CD8-positive, alpha-beta memory T cell (primary cell): ENCODE measurements around the gene SEC14L5. TPM values are rescaled to one million over a fixed set of nuclear protein-coding genes. Genes with fewer than 3 reads are reported as not detected.
"Not testable (repeated sequence)": the region's sequence is repeated elsewhere in the genome, so short reads cannot be mapped to it uniquely, and the experiment has no call there.

Source experiments
- CTCF ChIA-PET: fragments of 350-600 bp; sonication (Branson Sonifier 250); formaldehyde crosslinking; loops from one replicate; lab custom pipeline; 2021; ENCODE audit warnings: antibody characterized with exemption; lab: Charles Lee
- POLR2A ChIA-PET: fragments of 350-600 bp; sonication (Branson Sonifier 250); formaldehyde crosslinking; loops from one replicate; lab custom pipeline; 2021; ENCODE audit warnings: antibody characterized with exemption; lab: Charles Lee
- DNase-seq, 5 donors: peaks; one replicate each; pipeline versions ENCODE4 v3.0.0 to v3.0.0-alpha.2; 2020 to 2022; ENCODE audit warnings: mixed read lengths in 1 of 5
- H3K27ac ChIP-seq: one replicate; pipeline ENCODE4 v1.7.0; 2013; ENCODE audit warnings: low read depth, mild to moderate bottlenecking, low read length, moderate library complexity
- H3K27me3 ChIP-seq: 2 replicates; pipeline ENCODE4 v1.7.0; 2013; ENCODE audit warnings: low read length, mild to moderate bottlenecking; ENCODE audit not compliant: insufficient read depth, poor library complexity, severe bottlenecking
- H3K36me3 ChIP-seq: 2 replicates; pipeline ENCODE4 v1.7.0; 2013; ENCODE audit warnings: mild to moderate bottlenecking, low read length, moderate library complexity; ENCODE audit not compliant: insufficient read depth
- H3K4me1 ChIP-seq: 2 replicates; pipeline ENCODE4 v1.7.0; 2013; ENCODE audit warnings: mild to moderate bottlenecking, low read length, moderate library complexity; ENCODE audit not compliant: insufficient read depth
- H3K4me3 ChIP-seq: 2 replicates; pipeline ENCODE4 v1.7.0; 2013; ENCODE audit warnings: mild to moderate bottlenecking, low read length
- H3K9me3 ChIP-seq: 2 replicates; pipeline ENCODE4 v1.7.0; 2013; ENCODE audit warnings: mild to moderate bottlenecking, low read length
- H3K27ac Mint-ChIP-seq, 8 donors: one replicate each; pipeline ENCODE4 v1.8.0; 2020 to 2021; ENCODE audit warnings: mixed read lengths in 8 of 8, mild to moderate bottlenecking in 6 of 8, inconsistent platforms in 3 of 8, moderate library complexity in 3 of 8
- H3K27me3 Mint-ChIP-seq, 2 donors: one replicate each; pipeline ENCODE4 v1.8.0; 2020 to 2021; ENCODE audit warnings: mixed read lengths in 2 of 2, mild to moderate bottlenecking in 1 of 2, moderate library complexity in 1 of 2
- H3K36me3 Mint-ChIP-seq, 3 donors: one replicate each; pipeline ENCODE4 v1.8.0; 2020 to 2021; ENCODE audit warnings: mixed read lengths in 3 of 3, inconsistent platforms in 1 of 3, mild to moderate bottlenecking in 1 of 3
- H3K4me1 Mint-ChIP-seq, 3 donors: one replicate each; pipeline ENCODE4 v1.8.0; 2020 to 2021; ENCODE audit warnings: mixed read lengths in 3 of 3, inconsistent platforms in 1 of 3, mild to moderate bottlenecking in 1 of 3
- H3K4me3 Mint-ChIP-seq, 7 donors: one replicate each; pipeline ENCODE4 v1.8.0; 2020 to 2021; ENCODE audit warnings: mixed read lengths in 7 of 7, mild to moderate bottlenecking in 6 of 7, moderate library complexity in 4 of 7, inconsistent platforms in 2 of 7
- H3K9me3 Mint-ChIP-seq, 5 donors: one replicate each; pipeline ENCODE4 v1.8.0; 2020 to 2022; ENCODE audit warnings: mixed read lengths in 5 of 5, mild to moderate bottlenecking in 3 of 5, moderate library complexity in 2 of 5, inconsistent platforms in 1 of 5
- polyA plus RNA-seq: library from polyadenylated mRNA; unstranded; fragments of 300-500 nt; fragmentation: Illumina TruSeq; gene quantifications from one replicate; pipeline ENCODE4 v1.2.3, GENCODE V29; 2021
- total RNA-seq, 2 experiments: library from RNA; stranded (reverse); gene quantifications; one replicate each; pipeline ENCODE4 v1.2.3, GENCODE V29; 2021

Gene SEC14L5
- total and polyA plus RNA-seq, 3 experiments from 2014 or later: not detected

DNA sequence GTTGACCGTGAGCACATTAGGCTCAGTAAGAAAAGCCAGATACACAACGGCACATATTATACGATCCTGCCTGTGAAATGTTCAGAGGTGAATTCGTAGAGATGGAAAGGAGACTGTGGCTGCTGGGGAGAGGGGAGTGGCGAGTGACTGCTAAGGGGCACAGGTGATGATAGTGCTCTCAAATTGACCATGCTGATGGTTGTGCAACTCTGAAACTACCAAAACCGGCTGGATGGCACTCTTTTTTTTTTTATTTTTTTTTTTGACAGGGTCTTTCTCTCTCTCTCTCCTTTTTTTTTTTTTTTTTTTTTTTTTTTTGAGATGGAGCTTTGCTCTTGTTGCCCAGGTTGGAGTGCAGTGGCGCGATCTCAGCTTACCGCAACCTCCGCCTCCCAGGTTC, 8.1 kb upstream of the SEC14L5 start:
- Mint-ChIP-seq H3K9me3 (no peaks in the 10 kb centered on the region), H3K4me1 (no peaks in the 10 kb centered on the region), H3K27me3 (peaks cover 15 to 47% of the 10 kb centered on the region in 2 donors), H3K27ac (no peak overlapping the region), H3K36me3 (no peaks in the 10 kb centered on the region), H3K4me3 (no peak overlapping the region)
- Histone ChIP-seq H3K4me3 (no peak overlapping the region), H3K9me3 (no peaks in the 10 kb centered on the region), H3K4me1 (no peaks in the 10 kb centered on the region), H3K27me3 (no peaks in the 10 kb centered on the region), H3K27ac (no peak overlapping the region), H3K36me3 (no peaks in the 10 kb centered on the region)
- POLR2A ChIA-PET: interaction anchor here (0.6 kb wide), 2 partner anchors 26 to 215 kb away, joined by 3 to 4 read pairs; partner anchors contain the start of gene DNAAF8
- no peak for DNase-seq
- CTCF ChIA-PET: no interaction called here

DNA sequence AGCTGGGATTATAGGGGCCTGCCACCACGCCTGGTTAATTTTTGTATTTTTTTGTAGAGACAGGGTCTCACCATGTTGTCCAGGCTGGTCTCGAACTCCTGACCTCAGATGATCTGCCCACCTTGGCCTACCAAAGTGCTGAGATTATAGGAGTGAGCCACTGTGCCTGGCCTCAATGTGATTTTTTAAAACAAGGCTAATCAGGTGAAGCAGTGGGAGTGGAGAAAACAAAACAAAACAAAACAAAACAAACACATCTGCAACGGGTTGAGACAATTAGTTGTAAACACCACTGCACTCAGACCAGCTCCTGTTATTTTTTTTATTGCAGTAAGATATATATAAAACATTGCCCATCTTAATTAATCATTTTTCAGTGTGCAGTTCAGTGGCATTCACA, 6.5 kb upstream of the SEC14L5 start:
- POLR2A ChIA-PET, H3K36me3 Mint-ChIP-seq, H3K4me3 Mint-ChIP-seq: not testable (repeated sequence)

DNA sequence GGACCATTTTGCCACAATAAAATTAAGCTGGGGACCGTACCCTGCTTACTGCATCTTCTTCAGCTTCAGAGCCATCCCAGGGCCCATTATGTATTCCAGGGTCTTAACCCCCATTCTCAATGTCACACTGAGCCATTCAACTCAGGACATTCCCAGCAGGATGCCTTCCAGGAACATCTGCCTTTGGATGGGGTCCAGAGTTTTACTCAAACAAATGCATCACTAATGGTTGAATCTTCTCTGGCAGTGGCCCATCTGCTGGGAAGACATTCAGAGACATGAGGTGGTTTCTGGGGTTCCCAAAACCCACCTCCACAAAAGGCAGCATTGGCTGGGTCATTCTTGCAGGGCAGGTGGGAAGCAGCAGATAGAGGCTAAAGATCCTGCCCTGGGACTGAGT, 3.4 kb upstream of the SEC14L5 start:
- no peaks in the 10 kb centered on the region for H3K36me3 ChIP-seq
- Mint-ChIP-seq H3K4me3 (no peak overlapping the region), H3K9me3 (no peaks in the 10 kb centered on the region), H3K36me3 (no peaks in the 10 kb centered on the region), H3K4me1 (peaks cover 21 to 23% (median 22%) of the 10 kb centered on the region in 3 donors), H3K27ac (no peak overlapping the region), H3K27me3 (peaks cover 31 to 51% of the 10 kb centered on the region in 2 donors)
- ChIA-PET CTCF (interaction anchor here (1.1 kb wide), 1 partner anchor 701 kb away, joined by 3 read pairs; no protein-coding TSS in a partner anchor), POLR2A (no interaction called here)
- no peak for DNase-seq
- peaks cover 13% of the 10 kb centered on the region for H3K4me1 ChIP-seq
- H3K4me3 ChIP-seq: no peak overlapping the region
- no peak overlapping the region for H3K27ac ChIP-seq
- H3K9me3 ChIP-seq: no peaks in the 10 kb centered on the region
- H3K27me3 ChIP-seq: peaks cover 12% of the 10 kb centered on the region

More for the DNA sequence above, 6.5 kb upstream of the SEC14L5 start:
- H3K27ac ChIP-seq, H3K4me1 ChIP-seq, H3K36me3 ChIP-seq, H3K4me3 ChIP-seq, H3K9me3 Mint-ChIP-seq, DNase-seq, H3K4me1 Mint-ChIP-seq, H3K27me3 ChIP-seq, H3K9me3 ChIP-seq, H3K27ac Mint-ChIP-seq, CTCF ChIA-PET: not testable (repeated sequence)
- H3K27me3 Mint-ChIP-seq: peaks cover 18 to 48% of the 10 kb centered on the region in 2 donors

DNA sequence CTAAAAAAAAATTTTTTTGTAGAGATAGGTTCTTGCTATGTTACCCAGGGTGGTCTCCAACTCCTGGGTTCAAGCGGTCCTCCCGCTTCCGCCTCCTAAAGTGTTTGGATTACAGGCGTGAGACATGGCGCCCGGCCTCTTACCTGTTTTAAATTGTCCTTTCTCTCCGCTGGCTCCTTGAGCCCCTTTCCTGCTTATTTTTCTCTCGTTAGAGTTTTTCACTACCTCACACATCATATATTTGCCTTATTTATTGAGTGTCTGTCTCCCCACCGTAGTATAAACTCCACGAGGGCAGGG, 760 bp upstream of the SEC14L5 start:
- Histone ChIP-seq H3K27ac (no peak overlapping the region), H3K27me3 (peaks cover 20% of the 10 kb centered on the region), H3K9me3 (no peaks in the 10 kb centered on the region), H3K4me3 (peak overlapping the region; percentile 58), H3K4me1 (peaks cover 13% of the 10 kb centered on the region), H3K36me3 (no peaks in the 10 kb centered on the region)
- Mint-ChIP-seq H3K4me1 (peaks cover 21 to 23% (median 22%) of the 10 kb centered on the region in 3 donors), H3K36me3 (no peaks in the 10 kb centered on the region), H3K27me3 (peaks cover 36 to 69% of the 10 kb centered on the region in 2 donors), H3K4me3 (peak overlapping the region; percentile 40 to 84 (median 79)), H3K9me3 (no peaks in the 10 kb centered on the region), H3K27ac (peak overlapping the region in 2 of 8 donors; percentile 9 to 78)
- DNase-seq: no peak
- ChIA-PET POLR2A (no interaction called here), CTCF (interaction anchor here (0.7 kb wide), 1 partner anchor 224 kb away, joined by 4 read pairs; no protein-coding TSS in a partner anchor)

DNA sequence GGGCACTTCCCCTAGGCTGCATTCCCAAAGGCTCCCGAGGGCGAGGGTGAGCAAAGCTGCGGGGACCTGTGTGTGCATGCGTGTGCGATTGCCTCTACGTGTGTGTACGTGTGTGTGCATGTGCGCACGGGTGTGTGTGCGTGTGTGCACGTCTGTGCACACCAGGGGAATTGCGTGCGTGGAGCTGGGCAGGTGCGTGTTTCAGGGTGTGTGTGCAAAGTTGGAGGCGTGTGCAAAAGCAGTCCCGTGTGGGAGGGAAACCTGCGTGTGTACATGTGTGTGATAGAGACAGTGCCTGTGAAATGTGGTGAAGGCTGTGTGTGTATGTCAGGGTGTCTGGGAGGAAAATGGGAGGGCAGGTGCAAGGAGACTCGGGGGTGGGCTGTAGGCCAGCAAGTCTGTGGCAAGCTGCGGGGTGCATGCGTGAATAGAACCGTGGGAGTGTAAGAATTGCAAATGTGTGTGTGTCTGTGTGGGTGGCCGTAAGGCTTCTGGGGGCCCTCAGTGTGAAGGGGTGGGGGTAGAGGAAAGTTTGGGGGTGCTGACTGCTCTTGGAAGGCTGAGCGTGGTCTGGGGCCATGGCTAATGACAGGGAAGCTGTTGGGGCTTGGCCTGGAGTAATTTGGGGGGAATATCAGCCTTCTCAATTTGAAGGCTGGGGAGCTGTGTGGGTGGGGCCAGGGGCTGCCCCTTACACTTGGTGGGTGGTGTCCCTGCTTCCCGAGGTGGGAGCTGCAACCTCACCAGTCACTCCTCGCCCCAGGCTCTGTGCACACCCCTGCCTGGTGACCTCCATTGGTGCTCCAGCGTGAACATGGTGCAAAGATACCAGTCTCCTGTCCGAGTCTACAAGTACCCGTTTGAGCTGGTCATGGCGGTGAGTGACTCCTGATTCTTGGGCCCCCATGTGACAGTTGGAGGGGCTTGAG, 644 bp downstream of the SEC14L5 start:
- POLR2A ChIA-PET: no interaction called here
- Histone ChIP-seq H3K27ac (no peak overlapping the region), H3K9me3 (no peaks in the 10 kb centered on the region), H3K4me3 (no peak overlapping the region), H3K36me3 (no peaks in the 10 kb centered on the region), H3K27me3 (peaks cover 20% of the 10 kb centered on the region), H3K4me1 (peaks cover 13% of the 10 kb centered on the region)
- H3K27me3 Mint-ChIP-seq: peaks cover 35 to 66% of the 10 kb centered on the region in 2 donors
- peak overlapping the region in 1 of 8 donors; percentile 6 for H3K27ac Mint-ChIP-seq
- CTCF ChIA-PET: interaction anchor here (0.6 to 0.7 kb wide), 2 partner anchors 35 to 187 kb away, joined by 3 read pairs; no protein-coding TSS in a partner anchor
- peaks cover 21 to 23% (median 22%) of the 10 kb centered on the region in 3 donors for H3K4me1 Mint-ChIP-seq
- H3K9me3 Mint-ChIP-seq: no peaks in the 10 kb centered on the region
- DNase-seq: no peak
- H3K4me3 Mint-ChIP-seq: peak overlapping the region in 5 of 7 donors; percentile 36 to 84 (median 78)
- H3K36me3 Mint-ChIP-seq: no peaks in the 10 kb centered on the region

DNA sequence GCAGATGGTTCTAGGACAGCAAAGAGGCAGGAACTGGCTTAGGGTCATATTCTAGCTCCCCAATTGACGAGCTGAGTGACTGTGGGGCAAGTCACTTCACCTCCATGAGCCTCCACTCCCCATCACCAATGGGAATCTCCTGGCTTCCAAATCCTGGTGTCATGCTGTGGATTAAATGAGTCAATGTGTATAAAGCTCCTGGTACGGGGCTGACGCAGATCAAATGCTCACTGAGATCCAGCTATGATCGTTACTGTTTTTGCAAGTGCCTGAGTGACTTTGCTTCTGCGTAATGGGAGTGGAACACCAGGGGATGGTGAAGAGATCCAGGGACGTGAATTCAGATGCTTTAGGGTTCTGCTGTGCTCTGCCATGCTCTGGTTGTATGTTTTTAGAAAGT, 2.4 kb downstream of the SEC14L5 start:
- ChIA-PET POLR2A (no interaction called here), CTCF (no interaction called here)
- no peak overlapping the region for H3K4me3 Mint-ChIP-seq
- H3K4me1 Mint-ChIP-seq: peaks cover 21 to 23% (median 22%) of the 10 kb centered on the region in 3 donors
- Histone ChIP-seq H3K4me3 (no peak overlapping the region), H3K9me3 (no peaks in the 10 kb centered on the region), H3K4me1 (peaks cover 13% of the 10 kb centered on the region), H3K27ac (no peak overlapping the region), H3K27me3 (peaks cover 20% of the 10 kb centered on the region), H3K36me3 (no peaks in the 10 kb centered on the region)
- H3K27me3 Mint-ChIP-seq: peaks cover 29 to 56% of the 10 kb centered on the region in 2 donors
- no peaks in the 10 kb centered on the region for H3K36me3 Mint-ChIP-seq
- no peak overlapping the region for H3K27ac Mint-ChIP-seq
- no peaks in the 10 kb centered on the region for H3K9me3 Mint-ChIP-seq
- DNase-seq: no peak

DNA sequence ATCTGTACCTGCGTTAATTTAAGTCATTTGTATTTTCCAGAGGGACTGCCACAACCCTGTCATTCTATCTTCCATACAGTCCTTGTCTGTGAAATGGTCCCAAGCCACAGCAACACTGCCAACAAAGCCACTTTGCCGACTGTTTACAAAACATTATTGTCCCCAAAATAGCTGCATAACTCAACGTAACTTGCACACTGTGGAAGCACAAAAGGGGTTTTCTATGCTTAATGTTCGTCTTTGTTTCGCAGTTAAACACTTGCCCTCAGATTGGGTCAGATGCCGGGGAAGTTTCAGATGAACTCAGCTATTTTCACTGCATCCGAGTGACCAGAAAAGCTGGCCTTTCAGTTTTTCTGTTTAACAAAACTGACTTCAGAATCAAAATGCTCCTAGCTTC, 4.6 kb downstream of the SEC14L5 start:
- CTCF ChIA-PET: interaction anchor here (0.9 kb wide), 1 partner anchor 14 kb away, joined by 3 read pairs; no protein-coding TSS in a partner anchor
- POLR2A ChIA-PET: no interaction called here
- H3K36me3 ChIP-seq: no peaks in the 10 kb centered on the region
- no peak overlapping the region for H3K4me3 Mint-ChIP-seq
- no peaks in the 10 kb centered on the region for H3K9me3 Mint-ChIP-seq
- peaks cover 10% of the 10 kb centered on the region for H3K4me1 ChIP-seq
- H3K4me1 Mint-ChIP-seq: peaks cover 11 to 12% (median 11%) of the 10 kb centered on the region in 3 donors
- no peaks in the 10 kb centered on the region for H3K36me3 Mint-ChIP-seq
- H3K4me3 ChIP-seq: no peak overlapping the region
- H3K9me3 ChIP-seq: no peaks in the 10 kb centered on the region
- peaks cover 20% of the 10 kb centered on the region for H3K27me3 ChIP-seq
- peaks cover 24 to 43% of the 10 kb centered on the region in 2 donors for H3K27me3 Mint-ChIP-seq
- H3K27ac Mint-ChIP-seq: no peak overlapping the region
- DNase-seq: no peak
- H3K27ac ChIP-seq: no peak overlapping the region

DNA sequence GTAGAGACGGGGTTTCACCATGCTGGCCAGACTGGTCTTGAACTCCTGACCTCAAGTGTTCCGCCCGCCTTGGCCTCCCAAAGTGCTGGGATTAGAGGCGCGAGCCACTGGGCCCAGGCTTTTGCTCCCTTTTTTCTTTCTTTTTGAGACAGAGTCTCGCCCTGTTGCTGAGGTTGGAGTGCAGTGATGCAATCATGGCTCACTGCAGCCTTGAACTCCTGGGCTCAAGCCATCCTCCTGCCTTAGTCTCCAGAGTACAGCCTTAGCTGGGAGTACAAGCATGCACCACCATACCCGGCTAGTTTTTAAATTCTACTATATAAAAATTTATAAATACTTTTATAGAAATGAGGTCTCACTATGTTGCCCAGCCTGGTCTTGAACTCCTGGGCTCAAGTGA, 5.4 kb downstream of the SEC14L5 start:
- H3K36me3 ChIP-seq, H3K27ac Mint-ChIP-seq, H3K4me3 Mint-ChIP-seq, H3K36me3 Mint-ChIP-seq, H3K4me1 Mint-ChIP-seq, H3K9me3 ChIP-seq, H3K27ac ChIP-seq, H3K4me3 ChIP-seq, H3K9me3 Mint-ChIP-seq, H3K4me1 ChIP-seq, POLR2A ChIA-PET, DNase-seq: not testable (repeated sequence)
- H3K27me3 Mint-ChIP-seq: peaks cover 20 to 38% of the 10 kb centered on the region in 2 donors
- H3K27me3 ChIP-seq: peaks cover 17% of the 10 kb centered on the region
- CTCF ChIA-PET: interaction anchor here (0.9 kb wide), 1 partner anchor 13 kb away, joined by 3 read pairs; no protein-coding TSS in a partner anchor
